Testis (tissue), 2 donors: ENCODE measurements around the gene UBE2L3.

Source experiments
- CTCF ChIP-seq, 3 experiments: fragments of 450-650 bp in 2 of 3; fragments of 200-600 bp in 1 of 3; sonication (generic) in 1 of 3; IDR thresholded peaks; one replicate each; pipeline ENCODE4 v1.5.1; 2016 to 2019; ENCODE audit warnings: antibody characterized with exemption in 3 of 3, mild to moderate bottlenecking in 2 of 3, moderate library complexity in 1 of 3
- POLR2A ChIP-seq: fragments of 450-650 bp; IDR thresholded peaks from one replicate; pipeline ENCODE4 v1.6.1; 2017; ENCODE audit warnings: antibody characterized with exemption, mild to moderate bottlenecking, moderate library complexity

GRCh38 chr22:21598302-21598701 is 30.8 kb downstream of the UBE2L3 start:
- TF ChIP-seq CTCF (IDR thresholded peaks at IDR 0.05) (no peak), POLR2A (no peak)
